ENCODE measurements around the gene EIF2B5. TPM values are rescaled to one million over a fixed set of nuclear protein-coding genes. Genes with fewer than 3 reads are reported as not detected.

EIF2B5 gene
- total and polyA plus RNA-seq, 2 of the 13 experiments (the other 11 are each of a cell fraction or from before 2014, with no cell fraction given): 38.4 to 60.2 TPM

DNA sequence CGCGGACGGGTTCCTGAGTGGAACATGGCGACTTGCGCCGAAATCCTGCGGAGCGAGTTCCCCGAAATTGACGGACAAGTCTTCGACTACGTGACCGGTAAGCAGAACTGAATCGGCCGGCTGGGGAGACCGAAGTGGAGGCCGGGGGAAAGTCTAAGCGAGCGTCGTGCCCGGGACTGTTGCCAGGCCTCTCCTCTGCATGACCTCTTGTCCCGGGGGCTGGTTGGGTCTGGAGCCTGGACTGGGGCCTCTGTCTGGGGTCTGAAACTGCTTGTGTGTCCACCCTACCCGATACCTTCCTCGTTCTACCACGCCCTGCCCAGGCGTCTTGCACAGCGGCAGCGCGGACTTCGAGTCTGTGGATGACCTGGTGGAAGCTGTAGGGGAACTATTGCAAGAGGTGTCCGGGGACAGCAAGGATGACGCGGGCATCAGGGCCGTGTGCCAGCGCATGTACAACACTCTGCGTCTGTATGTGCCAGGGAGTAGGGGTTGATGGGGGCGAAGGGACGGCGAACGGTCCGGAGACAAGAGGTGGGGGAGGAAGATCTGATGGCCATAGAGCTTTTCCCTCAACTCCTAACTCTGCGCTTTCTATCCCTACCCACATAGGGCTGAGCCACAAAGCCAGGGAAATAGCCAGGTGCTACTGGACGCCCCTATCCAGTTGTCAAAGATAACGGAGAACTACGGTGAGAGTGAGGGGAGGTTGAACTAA lies 51.2 kb downstream of the EIF2B5 start, which contains the start of gene ABCF3 (continued):
- TF ChIP-seq, protein P1, sequence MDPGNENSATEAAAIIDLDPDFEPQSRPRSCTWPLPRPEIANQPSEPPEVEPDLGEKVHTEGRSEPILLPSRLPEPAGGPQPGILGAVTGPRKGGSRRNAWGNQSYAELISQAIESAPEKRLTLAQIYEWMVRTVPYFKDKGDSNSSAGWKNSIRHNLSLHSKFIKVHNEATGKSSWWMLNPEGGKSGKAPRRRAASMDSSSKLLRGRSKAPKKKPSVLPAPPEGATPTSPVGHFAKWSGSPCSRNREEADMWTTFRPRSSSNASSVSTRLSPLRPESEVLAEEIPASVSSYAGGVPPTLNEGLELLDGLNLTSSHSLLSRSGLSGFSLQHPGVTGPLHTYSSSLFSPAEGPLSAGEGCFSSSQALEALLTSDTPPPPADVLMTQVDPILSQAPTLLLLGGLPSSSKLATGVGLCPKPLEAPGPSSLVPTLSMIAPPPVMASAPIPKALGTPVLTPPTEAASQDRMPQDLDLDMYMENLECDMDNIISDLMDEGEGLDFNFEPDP (CRISPR knock-in tag; conservative IDR thresholded peaks at IDR 0.05): 0 out of 2 replicates have a peak, but pooled peaks have one; percentile 57
- no peak for TF ChIP-seq KAT2B (IDR thresholded peaks at IDR 0.05; ENCODE audit: borderline replicate concordance, low read depth, low read length)
- TF ChIP-seq, protein P2, sequence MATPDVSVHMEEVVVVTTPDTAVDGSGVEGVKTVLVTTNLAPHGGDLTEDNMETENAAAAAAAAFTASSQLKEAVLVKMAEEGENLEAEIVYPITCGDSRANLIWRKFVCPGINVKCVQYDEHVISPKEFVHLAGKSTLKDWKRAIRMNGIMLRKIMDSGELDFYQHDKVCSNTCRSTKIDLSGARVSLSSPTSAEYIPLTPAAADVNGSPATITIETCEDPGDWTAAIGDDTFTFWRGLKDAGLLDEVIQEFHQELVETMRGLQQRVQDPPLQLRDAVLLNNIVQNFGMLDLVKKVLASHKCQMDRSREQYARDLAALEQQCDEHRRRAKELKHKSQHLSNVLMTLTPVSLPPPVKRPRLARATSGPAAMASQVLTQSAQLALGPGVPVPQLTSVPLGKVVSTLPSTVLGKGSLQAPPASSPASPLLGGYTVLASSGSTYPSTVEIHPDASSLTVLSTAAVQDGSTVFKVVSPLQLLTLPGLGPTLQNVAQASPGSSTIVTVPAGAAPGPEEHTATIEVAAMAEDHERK (CRISPR knock-in tag; IDR thresholded peaks at IDR 0.05; ENCODE audit: low read depth): peak; percentile 1; the same call in 1 of the 2 replicates
- TF ChIP-seq MYC (CRISPR knock-in tag; IDR thresholded peaks at IDR 0.05; ENCODE audit: borderline replicate concordance): no peak
- TF ChIP-seq AGO2 (optimal IDR thresholded peaks at IDR 0.05; ENCODE audit: low read depth, low read length): no peak
- TF ChIP-seq ERF (CRISPR knock-in tag; IDR thresholded peaks at IDR 0.05): peak; percentile 35; the same call in 1 of the 2 replicates
- TF ChIP-seq JDP2 (CRISPR knock-in tag; IDR thresholded peaks at IDR 0.05; ENCODE audit: borderline replicate concordance): no peak
- TF ChIP-seq, protein P3, sequence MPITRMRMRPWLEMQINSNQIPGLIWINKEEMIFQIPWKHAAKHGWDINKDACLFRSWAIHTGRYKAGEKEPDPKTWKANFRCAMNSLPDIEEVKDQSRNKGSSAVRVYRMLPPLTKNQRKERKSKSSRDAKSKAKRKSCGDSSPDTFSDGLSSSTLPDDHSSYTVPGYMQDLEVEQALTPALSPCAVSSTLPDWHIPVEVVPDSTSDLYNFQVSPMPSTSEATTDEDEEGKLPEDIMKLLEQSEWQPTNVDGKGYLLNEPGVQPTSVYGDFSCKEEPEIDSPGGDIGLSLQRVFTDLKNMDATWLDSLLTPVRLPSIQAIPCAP (CRISPR knock-in tag; IDR thresholded peaks at IDR 0.05; ENCODE audit: low read depth): no peak
- TF ChIP-seq SAFB2 (CRISPR knock-in tag; IDR thresholded peaks at IDR 0.05; ENCODE audit: borderline replicate concordance, low read depth): no peak
- TF ChIP-seq GFI1 (CRISPR knock-in tag; IDR thresholded peaks at IDR 0.05; ENCODE audit: borderline replicate concordance): 0 out of 2 replicates have a peak, but pooled peaks have one; percentile 61
- TF ChIP-seq ETV6 (CRISPR knock-in tag; conservative IDR thresholded peaks at IDR 0.05): peak; percentile 22; the same call in 1 of the 2 replicates
- TF ChIP-seq ESRRA (CRISPR knock-in tag; IDR thresholded peaks at IDR 0.05; ENCODE audit: low read depth): 0 out of 2 replicates have a peak, but pooled peaks have one; percentile 13
- TF ChIP-seq CREB1 (IDR thresholded peaks at IDR 0.05): no peak
- TF ChIP-seq CREB1 (CRISPR knock-in tag; IDR thresholded peaks at IDR 0.05): no peak; the same call in 1 of the 2 replicates
- 0 out of 2 replicates have a peak, but pooled peaks have one; percentile 50 for TF ChIP-seq ZZZ3 (CRISPR knock-in tag; IDR thresholded peaks at IDR 0.05; ENCODE audit: borderline replicate concordance)
- TF ChIP-seq, protein P4, sequence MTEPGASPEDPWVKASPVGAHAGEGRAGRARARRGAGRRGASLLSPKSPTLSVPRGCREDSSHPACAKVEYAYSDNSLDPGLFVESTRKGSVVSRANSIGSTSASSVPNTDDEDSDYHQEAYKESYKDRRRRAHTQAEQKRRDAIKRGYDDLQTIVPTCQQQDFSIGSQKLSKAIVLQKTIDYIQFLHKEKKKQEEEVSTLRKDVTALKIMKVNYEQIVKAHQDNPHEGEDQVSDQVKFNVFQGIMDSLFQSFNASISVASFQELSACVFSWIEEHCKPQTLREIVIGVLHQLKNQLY (CRISPR knock-in tag; IDR thresholded peaks at IDR 0.05): no peak
- TF ChIP-seq HMG20A (CRISPR knock-in tag; IDR thresholded peaks at IDR 0.05; ENCODE audit: borderline replicate concordance): no peak
- 0 out of 2 replicates have a peak, but pooled peaks have one; percentile 58 for TF ChIP-seq ZNF138 (CRISPR knock-in tag; IDR thresholded peaks at IDR 0.05; ENCODE audit: low read depth)
- TF ChIP-seq ZSCAN29 (CRISPR knock-in tag; conservative IDR thresholded peaks at IDR 0.05): no peak
- no peak for TF ChIP-seq IRX3 (CRISPR knock-in tag; IDR thresholded peaks at IDR 0.05; ENCODE audit: borderline replicate concordance, low read depth)
- no peak for TF ChIP-seq SOX6 (IDR thresholded peaks at IDR 0.05)
- peak; percentile 24; the same call in 1 of the 2 replicates for TF ChIP-seq SOX6 (CRISPR knock-in tag; IDR thresholded peaks at IDR 0.05)
- no peak for TF ChIP-seq ZNF292 (CRISPR knock-in tag; IDR thresholded peaks at IDR 0.05; ENCODE audit: borderline replicate concordance, low read depth)
- no peak for TF ChIP-seq ZC3H13 (CRISPR knock-in tag; IDR thresholded peaks at IDR 0.05)
- TF ChIP-seq ZNF326 (CRISPR knock-in tag; IDR thresholded peaks at IDR 0.05; ENCODE audit: borderline replicate concordance): no peak
- peak; percentile 88 for TF ChIP-seq ZFX (CRISPR knock-in tag; IDR thresholded peaks at IDR 0.05; ENCODE audit: low read depth)
- TF ChIP-seq KMT2B (CRISPR knock-in tag; IDR thresholded peaks at IDR 0.05): peak; percentile 58; the same call in 1 of the 2 replicates
